Activated CD4-positive, CD25-positive, alpha-beta regulatory T cell treated with anti-CD3 and anti-CD28 coated beads, Interleukin-2, amount 50 U/mL, for 72 hours (primary cell): ENCODE results near the gene GRK5.

Source experiments
- DNase-seq: peaks from one replicate; pipeline ENCODE4 v3.0.0; 2021

The GRK5 gene

GRCh38 chr10:119391440-119392251 lies 184.3 kb downstream of the GRK5 start:
- no peak for DNase-seq

DNA sequence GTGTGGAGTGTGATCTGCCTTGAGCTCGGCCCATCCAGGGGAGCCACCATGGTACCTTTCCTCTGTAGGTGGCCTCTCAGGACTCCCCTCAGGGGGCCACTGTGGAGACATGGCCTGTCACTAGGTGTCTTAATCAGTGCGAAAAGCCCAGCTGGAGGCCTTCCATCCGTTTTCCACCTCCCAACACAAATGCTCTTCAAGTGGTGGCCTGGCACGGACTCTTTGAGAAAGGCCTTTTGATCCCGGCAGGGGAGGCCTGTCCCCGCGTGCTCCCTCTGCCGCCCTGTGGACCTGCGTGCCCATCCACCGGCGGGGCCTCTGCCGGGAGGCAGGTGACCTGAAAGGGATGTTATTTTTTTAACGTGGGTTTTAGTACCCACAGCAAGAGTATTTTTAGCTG lies 185.6 kb downstream of the GRK5 start:
- DNase-seq: no peak

DNA sequence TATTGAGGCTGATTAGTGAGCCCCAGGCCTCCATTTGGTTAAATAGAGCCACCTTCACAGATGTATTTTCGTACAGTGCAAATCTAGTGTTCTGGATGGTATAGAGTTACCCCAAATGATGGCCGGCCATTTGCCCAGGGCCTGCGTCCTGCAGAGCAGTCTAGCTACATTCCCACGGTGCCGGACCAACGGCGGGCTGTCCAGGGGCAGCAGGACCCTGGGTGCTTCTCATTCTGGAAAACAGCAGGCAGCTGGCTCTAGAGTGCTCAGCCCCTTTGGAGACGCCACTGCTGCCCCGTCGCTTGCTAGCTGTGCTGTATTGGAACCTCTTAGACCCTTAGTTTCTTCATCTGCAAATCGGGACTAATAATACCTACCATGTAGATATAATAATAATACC lies 186.1 kb downstream of the GRK5 start:
- DNase-seq: no peak

DNA sequence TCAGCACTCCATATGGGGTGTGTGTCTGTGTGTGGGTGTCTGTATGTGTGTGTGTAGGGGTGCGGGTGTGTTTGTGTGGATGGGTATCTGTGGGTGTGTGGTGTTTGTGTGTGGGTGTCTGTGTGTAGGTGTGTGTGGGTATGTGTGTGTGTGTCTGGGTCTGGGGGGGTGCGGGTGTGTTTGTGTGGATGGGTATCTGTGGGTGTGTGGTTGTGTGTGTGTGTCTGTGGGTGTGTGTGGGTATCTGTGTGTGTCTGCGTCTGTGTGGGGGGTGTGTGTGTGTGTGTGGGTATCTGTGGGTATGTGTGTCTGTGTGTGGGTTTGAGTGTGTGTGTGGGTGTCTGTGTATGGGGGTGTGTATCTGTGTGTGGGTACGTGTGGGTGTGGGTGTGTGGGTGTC lies 186.5 kb downstream of the GRK5 start:
- DNase-seq: no peak

- DNase-seq: no peak
Observed at GRCh38 chr10:119394657-119395279, 187.4 kb downstream of the GRK5 start.

DNA sequence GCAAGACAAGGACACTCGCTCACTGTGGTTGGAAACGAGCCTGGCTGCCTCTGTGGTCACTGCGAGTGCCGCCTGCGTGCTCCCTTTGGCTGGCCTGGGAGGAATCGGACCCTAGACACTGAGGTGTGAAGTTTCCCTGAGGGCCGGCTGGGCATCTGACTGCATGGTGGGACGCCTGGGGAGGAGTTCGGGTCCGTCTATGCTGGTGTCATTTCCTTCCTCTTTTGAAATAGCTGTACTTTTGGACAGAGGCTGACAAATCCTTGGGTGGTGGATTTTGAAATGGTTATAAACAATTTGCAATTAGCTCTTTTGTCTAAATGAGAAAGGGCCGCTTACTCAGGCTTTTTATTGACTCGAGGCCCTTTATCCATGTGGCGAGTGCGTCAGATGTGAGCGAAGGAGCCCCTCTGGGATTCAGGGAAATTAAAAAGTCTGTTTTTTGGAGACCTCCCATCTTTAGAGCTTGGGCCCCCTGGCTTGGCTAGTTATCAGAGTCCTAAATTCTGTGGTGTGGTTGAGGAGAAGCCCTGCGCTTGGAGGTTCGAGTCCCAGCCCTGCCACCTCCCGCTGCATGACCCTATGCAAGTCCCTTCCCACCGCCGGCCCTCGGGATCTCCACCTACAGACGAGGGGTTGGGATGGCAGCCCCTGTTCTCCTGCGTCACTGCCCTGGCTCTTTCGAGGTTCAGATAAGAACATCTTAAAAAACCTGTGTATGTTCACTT lies 188.1 kb downstream of the GRK5 start:
- no peak for DNase-seq

GRCh38 chr10:119396008-119396708 lies 188.8 kb downstream of the GRK5 start:
- DNase-seq: no peak

DNA sequence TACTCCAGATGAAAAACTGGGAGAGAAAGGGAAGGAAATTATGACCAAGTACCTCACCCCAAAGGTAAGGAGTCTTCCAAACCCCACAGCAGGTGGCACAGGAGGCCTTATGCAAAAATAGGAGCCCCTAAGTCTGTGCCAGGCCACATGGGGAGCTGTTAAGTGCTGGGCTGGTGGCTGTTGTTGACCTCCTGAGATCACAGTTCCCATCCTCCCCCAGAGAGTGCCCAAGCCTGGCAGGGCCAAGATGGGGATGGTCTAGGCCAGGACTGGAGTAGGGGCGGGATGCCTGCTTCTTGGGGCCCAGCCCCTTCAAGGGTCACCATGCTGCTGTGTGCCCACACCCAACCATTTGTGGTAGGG lies 189.3 kb downstream of the GRK5 start:
- no peak for DNase-seq

- DNase-seq: no peak
Observed at GRCh38 chr10:119397416-119397815, 190.0 kb downstream of the GRK5 start.

GRCh38 chr10:119398996-119399395 lies 191.6 kb downstream of the GRK5 start:
- DNase-seq: no peak

- DNase-seq: no peak
Observed at GRCh38 chr10:119399466-119399865, 192.1 kb downstream of the GRK5 start.

DNA sequence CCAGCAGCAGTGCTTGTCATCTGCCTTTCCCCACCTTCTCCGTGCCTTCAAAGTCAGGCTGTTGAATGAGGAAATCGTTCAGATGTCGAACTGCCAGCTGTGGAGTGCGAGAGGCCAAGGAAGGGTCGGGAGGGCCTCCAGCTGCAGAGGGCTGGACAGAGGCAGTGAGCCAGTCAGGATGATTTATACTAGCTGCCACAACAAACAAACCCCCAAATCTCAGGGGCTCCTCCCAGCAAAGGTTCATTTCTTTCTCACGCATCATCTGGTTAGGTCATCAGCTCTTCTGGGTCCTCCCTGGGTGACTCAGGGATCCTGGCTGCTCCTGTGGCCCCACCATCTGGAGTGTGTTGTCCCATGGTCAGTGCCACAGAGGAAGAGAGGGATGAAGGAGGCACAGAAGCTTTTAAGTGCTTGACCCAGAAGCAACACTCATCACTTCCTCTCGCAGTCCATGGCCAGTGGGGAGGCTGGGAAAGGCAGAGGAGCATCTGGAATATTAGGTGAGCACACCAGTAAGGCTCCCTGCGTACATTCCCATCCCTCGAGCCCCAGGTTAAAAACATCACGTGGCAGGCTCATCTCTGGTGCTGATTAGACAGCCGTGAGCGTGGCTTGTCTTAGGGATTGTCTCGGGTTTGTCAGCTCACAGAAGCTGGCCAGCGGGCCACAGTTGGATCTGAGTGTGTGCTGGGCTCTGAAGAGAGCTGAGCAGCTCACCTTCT lies 194.5 kb downstream of the GRK5 start:
- no peak for DNase-seq

DNA sequence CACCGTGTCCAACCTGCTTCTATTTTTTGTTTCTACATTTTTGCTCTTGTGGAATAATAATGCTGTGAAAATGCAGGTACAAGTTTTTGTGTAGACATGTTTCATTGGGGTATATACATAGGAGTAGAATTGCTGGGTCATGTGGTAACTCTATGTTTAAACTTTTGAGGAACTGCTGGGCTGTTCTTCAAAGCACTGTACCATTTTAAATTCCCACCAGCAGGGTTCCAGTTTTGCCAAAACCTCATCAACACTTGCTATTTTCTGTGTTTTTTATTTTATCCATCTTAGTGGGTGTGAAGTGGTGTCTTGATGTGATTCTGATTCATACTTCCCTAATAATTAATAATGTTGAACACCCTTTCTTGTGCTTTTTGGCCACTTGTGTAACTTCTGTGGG lies 196.6 kb downstream of the GRK5 start:
- DNase-seq: no peak

- no peak for DNase-seq
Observed at GRCh38 chr10:119404719-119405519, 197.5 kb downstream of the GRK5 start.

- no peak for DNase-seq
Observed at GRCh38 chr10:119405520-119405807, 198.1 kb downstream of the GRK5 start.

GRCh38 chr10:119406137-119406536 lies 198.8 kb downstream of the GRK5 start:
- DNase-seq: no peak

DNA sequence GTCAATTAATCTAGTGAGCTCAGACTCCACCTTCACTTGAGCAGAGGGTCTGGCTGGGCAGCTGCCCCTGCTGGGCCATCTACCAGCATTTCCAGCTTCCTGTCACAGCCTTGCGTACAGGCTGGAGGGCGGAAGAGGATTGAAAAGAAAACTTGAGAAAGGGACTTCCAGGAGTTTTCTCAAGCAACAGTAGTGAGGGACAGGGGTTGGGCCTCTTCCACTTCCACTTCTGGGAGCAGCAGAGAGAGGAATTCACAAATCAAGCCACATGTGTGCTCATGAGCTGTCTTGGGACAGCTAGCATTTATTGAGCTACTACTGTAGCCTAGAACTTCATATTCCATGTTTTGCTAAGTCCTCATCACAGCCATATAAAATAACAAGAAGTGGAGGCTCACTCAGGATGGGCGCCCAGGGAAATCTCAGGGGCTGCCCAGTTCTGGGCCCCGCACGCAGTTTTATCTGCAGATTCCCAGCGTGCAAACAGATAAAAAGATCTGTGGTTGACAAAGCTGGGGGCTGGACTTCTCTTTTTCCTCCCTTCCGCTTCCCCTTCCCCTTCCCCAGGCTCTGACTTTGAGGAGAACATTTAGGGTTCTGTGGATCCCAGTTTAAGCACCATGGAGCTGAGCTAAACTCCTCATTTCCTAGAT lies 199.4 kb downstream of the GRK5 start:
- no peak for DNase-seq

GRCh38 chr10:119407254-119407777 lies 199.9 kb downstream of the GRK5 start:
- no peak for DNase-seq

DNA sequence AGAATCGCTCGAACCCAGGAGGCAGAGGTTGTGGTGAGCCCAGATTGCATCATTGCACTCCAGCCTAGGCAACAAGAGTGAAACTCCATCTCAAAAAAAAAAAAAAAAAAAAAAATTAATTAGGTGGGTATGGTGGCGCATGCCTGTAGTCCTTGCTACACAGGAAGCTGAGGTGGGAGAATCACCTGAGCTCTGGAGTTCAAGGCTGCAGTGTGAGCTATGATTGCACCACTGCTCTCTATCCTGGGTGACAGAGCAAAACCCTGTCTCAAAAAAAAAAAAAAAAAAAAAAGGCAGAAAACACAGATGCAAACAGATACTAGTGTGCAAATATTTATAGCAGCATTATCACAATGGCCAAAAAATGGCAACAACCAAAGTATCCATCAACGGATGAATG lies 200.7 kb downstream of the GRK5 start:
- no peak for DNase-seq

- no peak for DNase-seq
Observed at GRCh38 chr10:119408969-119409371, 201.6 kb downstream of the GRK5 start.

DNA sequence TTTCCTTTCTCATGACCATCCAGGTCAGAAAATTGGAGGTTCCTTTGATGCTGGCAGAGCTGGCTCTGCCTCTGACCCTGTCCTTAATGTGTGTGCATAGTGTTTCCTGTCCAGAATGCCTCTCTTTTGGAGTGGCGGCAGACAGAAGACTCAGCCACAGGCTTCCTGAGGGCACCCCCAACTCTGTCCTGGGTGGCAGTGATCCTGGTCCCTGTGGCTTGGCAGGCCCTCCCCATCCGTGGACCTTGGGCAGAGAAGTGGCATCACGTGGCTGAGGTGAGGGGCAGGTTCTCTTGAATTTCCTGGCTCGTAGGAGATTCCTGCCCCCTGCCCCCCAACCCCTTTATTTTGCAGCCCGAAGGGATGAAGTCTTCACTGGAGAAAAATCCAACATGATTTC lies 202.0 kb downstream of the GRK5 start:
- no peak for DNase-seq
